ENCODE measurements around the gene TBC1D16.

DNA sequence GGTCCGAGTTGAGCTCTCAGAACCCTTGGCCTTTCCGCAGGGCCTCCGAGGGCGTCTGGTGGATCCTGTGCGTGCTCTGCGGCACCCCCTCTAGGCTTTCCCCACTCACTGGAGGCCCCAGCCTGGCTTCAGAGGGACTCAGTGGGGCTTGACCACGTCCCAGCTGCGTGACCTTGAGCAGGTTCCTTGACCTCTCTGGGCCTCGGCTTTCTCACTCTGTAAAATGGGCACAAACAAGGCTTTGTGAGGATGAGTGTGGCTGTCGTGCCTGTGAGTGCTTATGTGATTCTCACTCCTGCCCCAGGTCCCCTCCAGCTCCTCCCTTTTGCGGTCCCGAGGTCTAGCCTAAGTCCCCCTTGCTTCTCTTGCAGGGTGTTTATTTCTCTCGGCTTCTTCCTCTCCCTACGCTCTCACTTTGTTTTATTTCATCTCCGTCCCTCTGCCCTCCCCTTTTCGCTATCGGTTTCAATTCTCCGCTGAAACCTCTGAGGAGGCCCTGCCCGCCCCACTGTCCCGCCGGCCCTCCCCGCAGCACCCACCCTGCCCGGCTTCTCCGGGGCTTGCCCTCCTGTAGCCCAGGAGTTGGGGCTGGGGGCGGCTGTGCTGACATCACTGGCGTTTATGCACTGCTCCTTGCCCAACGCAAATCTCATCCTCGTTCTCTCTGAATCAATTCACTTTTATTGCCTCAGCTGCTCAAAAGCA lies 114.1 kb downstream of the TBC1D16 start:
- no peak for TF ChIP-seq POLR2A (IDR thresholded peaks at IDR 0.05)
- no peak for TF ChIP-seq CTCF (IDR thresholded peaks at IDR 0.05)
- no peak for TF ChIP-seq POLR2AphosphoS5 (IDR thresholded peaks at IDR 0.05)

Data from breast epithelium (tissue), 3 donors.